Nephron (organoid): ENCODE data around the gene KIF6.
A peak's percentile ranks its signal among the peaks of the same experiment; 100 is the strongest.

Experiments
- H3K27ac Mint-ChIP-seq, 3 experiments: 2 replicates each; pipeline ENCODE4 v1.8.0; 2020; ENCODE audit warnings: mixed read lengths in 3 of 3, mild to moderate bottlenecking in 2 of 3, moderate library complexity in 1 of 3
- H3K27me3 Mint-ChIP-seq: 2 replicates; pipeline ENCODE4 v1.8.0; 2021; ENCODE audit warnings: low read depth, mild to moderate bottlenecking, moderate library complexity, mixed read lengths
- H3K36me3 Mint-ChIP-seq: 2 replicates; pipeline ENCODE4 v1.8.0; 2020; ENCODE audit warnings: low read depth, mixed read lengths
- H3K4me1 Mint-ChIP-seq: 2 replicates; pipeline ENCODE4 v1.8.0; 2020; ENCODE audit warnings: mixed read lengths
- H3K4me3 Mint-ChIP-seq, 3 experiments: 2 replicates each; pipeline ENCODE4 v1.8.0; 2020; ENCODE audit warnings: mild to moderate bottlenecking in 3 of 3, mixed read lengths in 3 of 3, moderate library complexity in 2 of 3
- H3K9me3 Mint-ChIP-seq: 2 replicates; pipeline ENCODE4 v1.8.0; 2020; ENCODE audit warnings: mixed read lengths
- TF ChIP-seq, protein P1 (sequence below), 3 experiments: fragments of 200-600 bp; sonication (generic); IDR thresholded peaks; one replicate each; pipeline ENCODE4 v1.5.0; 2021; ENCODE audit warnings: antibody characterized with exemption in 3 of 3; ENCODE audit not compliant: unreplicated experiment in 3 of 3

Gene KIF6

DNA sequence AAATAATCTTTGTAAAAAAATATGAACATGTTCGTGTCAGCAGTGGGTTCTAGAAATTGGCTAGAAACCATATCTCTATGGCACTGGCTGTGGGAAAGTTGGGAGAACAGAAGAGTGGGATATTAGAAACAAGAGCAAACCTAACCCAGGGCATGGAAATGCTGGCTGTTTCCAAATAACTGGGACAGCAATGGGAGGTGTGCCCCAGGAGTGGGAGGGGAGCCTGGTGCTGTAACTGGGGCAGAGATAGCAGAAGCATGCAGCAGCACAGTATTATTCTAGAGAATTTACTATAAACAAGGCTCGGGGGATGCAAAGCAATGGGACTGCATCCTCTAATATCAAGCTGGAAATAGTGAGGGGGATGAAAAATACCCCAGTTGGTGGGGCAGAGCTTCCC, 175.0 kb downstream of the KIF6 start:
- no peaks in the 10 kb centered on the region for H3K27me3 Mint-ChIP-seq
- TF ChIP-seq, protein P1, sequence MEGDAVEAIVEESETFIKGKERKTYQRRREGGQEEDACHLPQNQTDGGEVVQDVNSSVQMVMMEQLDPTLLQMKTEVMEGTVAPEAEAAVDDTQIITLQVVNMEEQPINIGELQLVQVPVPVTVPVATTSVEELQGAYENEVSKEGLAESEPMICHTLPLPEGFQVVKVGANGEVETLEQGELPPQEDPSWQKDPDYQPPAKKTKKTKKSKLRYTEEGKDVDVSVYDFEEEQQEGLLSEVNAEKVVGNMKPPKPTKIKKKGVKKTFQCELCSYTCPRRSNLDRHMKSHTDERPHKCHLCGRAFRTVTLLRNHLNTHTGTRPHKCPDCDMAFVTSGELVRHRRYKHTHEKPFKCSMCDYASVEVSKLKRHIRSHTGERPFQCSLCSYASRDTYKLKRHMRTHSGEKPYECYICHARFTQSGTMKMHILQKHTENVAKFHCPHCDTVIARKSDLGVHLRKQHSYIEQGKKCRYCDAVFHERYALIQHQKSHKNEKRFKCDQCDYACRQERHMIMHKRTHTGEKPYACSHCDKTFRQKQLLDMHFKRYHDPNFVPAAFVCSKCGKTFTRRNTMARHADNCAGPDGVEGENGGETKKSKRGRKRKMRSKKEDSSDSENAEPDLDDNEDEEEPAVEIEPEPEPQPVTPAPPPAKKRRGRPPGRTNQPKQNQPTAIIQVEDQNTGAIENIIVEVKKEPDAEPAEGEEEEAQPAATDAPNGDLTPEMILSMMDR (IDR thresholded peaks at IDR 0.05; ENCODE audit: unreplicated experiment in 3 of 3) = no peak
- no peak overlapping the region for H3K27ac Mint-ChIP-seq
- no peak overlapping the region for H3K4me3 Mint-ChIP-seq
- no peaks in the 10 kb centered on the region for H3K9me3 Mint-ChIP-seq
- H3K4me1 Mint-ChIP-seq = peaks cover 13% of the 10 kb centered on the region
- H3K36me3 Mint-ChIP-seq = no peaks in the 10 kb centered on the region

DNA sequence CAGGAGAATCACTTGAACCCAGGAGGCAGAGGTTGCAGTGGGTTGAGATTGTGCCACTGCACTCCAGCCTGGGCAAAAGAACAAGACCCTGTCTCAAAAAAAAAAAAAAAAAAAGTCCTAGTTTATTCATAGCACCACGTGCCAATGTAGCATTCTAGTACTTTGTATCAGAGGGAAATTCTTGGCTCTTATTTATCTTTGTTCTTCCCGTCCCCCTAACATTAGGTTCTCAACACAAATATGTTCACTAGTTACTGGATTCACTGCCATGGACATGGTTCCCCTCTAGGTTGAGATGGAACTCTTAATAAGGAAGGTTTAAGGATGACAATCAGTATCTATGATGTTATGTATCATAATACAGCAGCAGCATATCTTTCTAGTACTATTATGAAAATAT, 178.5 kb downstream of the KIF6 start:
- no peaks in the 10 kb centered on the region for H3K36me3 Mint-ChIP-seq
- TF ChIP-seq, protein P1 (IDR thresholded peaks at IDR 0.05; ENCODE audit: unreplicated experiment in 3 of 3) = no peak
- no peaks in the 10 kb centered on the region for H3K9me3 Mint-ChIP-seq
- peaks cover 31% of the 10 kb centered on the region for H3K4me1 Mint-ChIP-seq
- H3K27me3 Mint-ChIP-seq = no peaks in the 10 kb centered on the region
- H3K27ac Mint-ChIP-seq = peak overlapping the region in 1 of 3 experiments; percentile 23
- H3K4me3 Mint-ChIP-seq = no peak overlapping the region

DNA sequence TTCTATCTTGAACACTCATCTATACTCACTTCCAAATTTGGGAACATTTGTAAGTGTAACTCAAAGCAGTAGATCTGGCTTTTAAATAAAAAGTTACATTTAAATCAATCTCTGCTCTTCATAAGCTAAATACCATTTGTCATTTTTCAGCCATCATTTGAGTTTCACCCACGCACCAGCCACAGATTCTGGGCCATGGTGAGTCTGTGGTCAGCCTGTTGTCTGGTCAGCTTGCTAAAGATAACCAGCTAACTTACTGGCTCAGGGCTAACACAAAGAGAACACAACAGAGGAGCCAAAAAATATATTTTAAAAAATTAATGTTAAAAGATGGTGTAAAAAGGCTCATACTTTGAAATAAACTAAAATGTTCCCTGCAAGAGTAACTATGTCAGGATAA, 181.3 kb downstream of the KIF6 start:
- H3K4me3 Mint-ChIP-seq = no peak overlapping the region
- H3K9me3 Mint-ChIP-seq = peaks cover 4% of the 10 kb centered on the region
- TF ChIP-seq, protein P1 (IDR thresholded peaks at IDR 0.05; ENCODE audit: unreplicated experiment in 3 of 3) = no peak
- peaks cover 31% of the 10 kb centered on the region for H3K4me1 Mint-ChIP-seq
- H3K27me3 Mint-ChIP-seq = no peaks in the 10 kb centered on the region
- no peaks in the 10 kb centered on the region for H3K36me3 Mint-ChIP-seq
- no peak overlapping the region for H3K27ac Mint-ChIP-seq

DNA sequence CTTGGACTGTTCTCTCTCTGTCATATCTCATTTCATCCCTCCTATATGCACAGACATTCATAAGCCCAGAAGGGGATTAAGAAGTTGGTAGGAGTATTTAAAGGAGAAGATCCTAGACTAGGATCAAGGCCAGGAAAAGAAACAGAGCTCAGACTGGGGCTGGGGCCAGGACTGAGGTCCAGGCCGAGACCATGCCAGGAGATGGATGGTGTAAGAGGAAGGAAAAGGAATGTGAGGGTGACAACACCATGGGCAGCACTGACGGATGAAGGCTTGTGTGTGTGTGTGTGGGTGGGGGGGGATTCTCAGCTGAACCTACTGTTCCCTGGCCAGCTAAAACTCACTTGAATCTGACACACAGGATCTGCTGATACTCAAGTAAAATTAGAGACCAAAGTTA, 182.1 kb downstream of the KIF6 start:
- Mint-ChIP-seq H3K4me3 (peak overlapping the region in 1 of 3 experiments; percentile 30), H3K36me3 (no peaks in the 10 kb centered on the region), H3K27me3 (no peaks in the 10 kb centered on the region), H3K9me3 (peaks cover 4% of the 10 kb centered on the region), H3K27ac (peak overlapping the region in 2 of 3 experiments; percentile 72 to 77), H3K4me1 (peaks cover 24% of the 10 kb centered on the region)
- TF ChIP-seq, protein P1 (IDR thresholded peaks at IDR 0.05; ENCODE audit: unreplicated experiment in 3 of 3) = no peak

DNA sequence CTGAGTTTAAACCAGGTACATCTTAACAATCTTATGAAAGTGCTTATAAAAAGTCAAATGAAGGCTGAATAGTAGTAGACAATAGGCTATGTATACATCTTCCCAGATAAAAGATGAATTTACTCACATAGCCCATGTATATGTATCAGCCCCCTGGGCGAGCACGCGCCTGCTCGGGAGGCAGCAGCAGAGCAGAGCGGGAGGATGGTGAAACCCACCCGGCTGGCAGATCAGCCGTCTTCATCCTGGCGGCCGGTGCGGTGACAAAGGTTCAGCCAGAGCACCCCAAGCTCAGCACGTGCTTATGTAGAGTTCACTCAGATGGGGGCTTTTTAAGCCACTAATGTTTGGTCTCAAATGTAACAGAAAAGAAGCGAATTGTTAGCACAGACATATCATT, 184.8 kb downstream of the KIF6 start:
- H3K4me3 Mint-ChIP-seq = no peak overlapping the region
- TF ChIP-seq, protein P1 (IDR thresholded peaks at IDR 0.05; ENCODE audit: unreplicated experiment in 3 of 3) = no peak
- no peaks in the 10 kb centered on the region for H3K27me3 Mint-ChIP-seq
- H3K4me1 Mint-ChIP-seq = peaks cover 18% of the 10 kb centered on the region
- no peaks in the 10 kb centered on the region for H3K36me3 Mint-ChIP-seq
- no peak overlapping the region for H3K27ac Mint-ChIP-seq
- peaks cover 4% of the 10 kb centered on the region for H3K9me3 Mint-ChIP-seq

DNA sequence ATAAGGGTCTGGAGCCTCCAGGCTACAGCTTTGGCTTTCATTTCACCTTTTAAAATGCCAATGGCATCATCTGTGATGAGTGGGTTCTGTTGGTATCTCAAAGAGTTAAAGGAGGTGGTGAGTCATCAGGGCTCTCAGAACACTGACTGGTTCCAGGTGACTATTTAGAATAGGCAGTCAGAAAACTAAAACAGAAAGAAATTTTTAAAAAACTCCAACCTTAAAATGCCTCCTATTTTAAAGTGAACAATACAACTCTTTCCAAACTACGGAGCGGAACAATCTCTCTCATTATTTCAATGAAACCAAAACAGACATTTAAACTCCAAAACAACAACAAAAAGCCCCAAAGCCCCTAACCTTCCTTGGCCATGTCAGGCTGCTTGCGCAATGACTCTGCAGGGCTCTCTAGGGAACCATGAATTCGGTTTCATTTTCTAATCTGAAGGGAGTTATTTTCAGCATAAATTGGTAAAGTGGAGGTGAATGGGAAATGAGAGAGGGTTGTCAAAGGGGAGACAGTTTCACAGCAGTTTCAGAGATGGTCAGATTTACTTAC, 194.9 kb downstream of the KIF6 start:
- Mint-ChIP-seq H3K27ac (no peak overlapping the region), H3K27me3 (no peaks in the 10 kb centered on the region), H3K36me3 (peaks cover 5% of the 10 kb centered on the region), H3K9me3 (peaks cover 23% of the 10 kb centered on the region), H3K4me3 (no peak overlapping the region), H3K4me1 (peaks cover 4% of the 10 kb centered on the region)
- TF ChIP-seq, protein P1 (IDR thresholded peaks at IDR 0.05; ENCODE audit: unreplicated experiment in 3 of 3) = no peak
